K562 (cell line): ENCODE results near the gene CSTPP1. TPM values are rescaled to one million over a fixed set of nuclear protein-coding genes. Genes with fewer than 3 reads are reported as not detected.

Source experiments
- ATAC-seq: fragments of 200-7000 bp; cut with Tn5 transposase; 3 replicates; pipeline ENCODE4 v1.9.1; 2020; ENCODE audit warnings: moderate library complexity
- BruUV-seq: library from RNA; stranded (reverse); fragments of 400-500 nt; replicated peaks from 2 replicates; lab custom pipeline; 2021; lab: Mats Ljungman, UMichigan
- CTCF ChIA-PET: fragments of 300-600 bp; formaldehyde crosslinking; extraction: SDS; loops from one replicate; lab custom pipeline; 2021; ENCODE audit warnings: low intra/inter-chr PET ratio; lab: Yijun Ruan, JAX
- POLR2A ChIA-PET: fragments of 300-600, 350-650 bp; sonication (Branson Sonifier 250); formaldehyde crosslinking; extraction: SDS; loops from one replicate; lab custom pipeline; 2021; ENCODE audit warnings: antibody characterized with exemption, inconsistent platforms; lab: Yijun Ruan, JAX
- DNase-seq, 4 experiments: peaks; one replicate each; pipeline versions ENCODE4 v3.0.0 to v3.0.0-alpha.2; 2011 to 2018; ENCODE audit warnings: low spot score in 3 of 4, mixed read lengths in 3 of 4; ENCODE audit errors: extremely low read depth in 1 of 4
- FAIRE-seq: peaks from 2 replicates; lab custom pipeline; 2011; peaks lifted over from hg19 to GRCh38; lab: Jason Lieb, UNC
- H2AFZ ChIP-seq: 2 replicates; pipeline ENCODE4 v1.6.0; 2011; ENCODE audit warnings: low read depth, low read length, control low read depth, inconsistent platforms
- H3K27ac ChIP-seq: fragments of 200-600 bp; 3 replicates; pipeline ENCODE4 v1.8.0; 2011; ENCODE audit warnings: low read depth, mild to moderate bottlenecking, control low read depth, inconsistent platforms, low read length, moderate library complexity, mixed read lengths; ENCODE audit errors: extremely low read depth
- H3K27me3 ChIP-seq, 2 experiments: fragments of 300-600 bp in 1 of 2; 2 replicates in 1 of 2; 3 replicates in 1 of 2; pipeline versions ENCODE4 v1.6.0 to v1.8.0; 2011; ENCODE audit warnings: inconsistent platforms in 2 of 2, low read length in 2 of 2, mild to moderate bottlenecking in 1 of 2, mixed read lengths in 1 of 2, moderate library complexity in 1 of 2; ENCODE audit not compliant: control insufficient read depth in 2 of 2, insufficient read depth in 2 of 2
- H3K36me3 ChIP-seq: fragments of 300-600 bp; 3 replicates; pipeline ENCODE4 v1.8.0; 2011; ENCODE audit warnings: mild to moderate bottlenecking, low read length, inconsistent platforms; ENCODE audit not compliant: control insufficient read depth, insufficient read depth
- H3K4me1 ChIP-seq, 2 experiments: fragments of 200-600 bp in 1 of 2; replicated peaks in 1 of 2; 2 replicates in 1 of 2; 3 replicates in 1 of 2; pipeline versions ENCODE4 v1.5.1 to v1.8.0; 2011; ENCODE audit warnings: inconsistent platforms in 2 of 2, low read length in 2 of 2, mild to moderate bottlenecking in 1 of 2, mixed read lengths in 1 of 2, moderate library complexity in 1 of 2; ENCODE audit not compliant: control insufficient read depth in 2 of 2, insufficient read depth in 2 of 2
- H3K4me2 ChIP-seq: 2 replicates; pipeline ENCODE4 v1.6.1; 2011; ENCODE audit warnings: low read length, control low read depth, inconsistent platforms, mixed read lengths; ENCODE audit not compliant: insufficient read depth
- H3K4me3 ChIP-seq: fragments of 200-600 bp; sonication (generic), shearing (Covaris generic); 2 replicates; pipeline ENCODE4 v1.5.1; 2016; ENCODE audit warnings: control low read depth, inconsistent platforms
- H3K79me2 ChIP-seq: fragments of 200-600 bp; 3 replicates; pipeline ENCODE4 v1.8.0; 2011; ENCODE audit warnings: low read length, inconsistent platforms; ENCODE audit not compliant: control insufficient read depth, insufficient read depth
- H3K9ac ChIP-seq, 2 experiments: 2 replicates each; pipeline versions ENCODE4 v1.6.0 to v1.6.1; 2011; ENCODE audit warnings: low read depth in 2 of 2, low read length in 2 of 2, control low read depth in 1 of 2, inconsistent platforms in 1 of 2, mild to moderate bottlenecking in 1 of 2, mixed read lengths in 1 of 2; ENCODE audit not compliant: insufficient read depth in 1 of 2
- H3K9me1 ChIP-seq: one replicate; pipeline ENCODE4 v1.6.0; 2011; ENCODE audit warnings: inconsistent platforms, mild to moderate bottlenecking, low read length, moderate library complexity; ENCODE audit not compliant: control insufficient read depth, insufficient read depth
- H3K9me3 ChIP-seq: replicated peaks from 2 replicates; pipeline ENCODE4 v1.5.1; 2011; ENCODE audit warnings: low read depth, low read length, inconsistent platforms; ENCODE audit not compliant: control insufficient read depth, insufficient read depth
- H4K20me1 ChIP-seq: replicated peaks from 2 replicates; pipeline ENCODE4 v1.6.1; 2011; ENCODE audit warnings: low read length, inconsistent platforms, mixed read lengths; ENCODE audit not compliant: control insufficient read depth, insufficient read depth
- HDAC8 ChIP-seq: fragments of 450-650 bp; IDR thresholded peaks from 2 replicates; pipeline ENCODE4 v1.6.1; 2016; ENCODE audit warnings: mild to moderate bottlenecking, missing genetic modification characterization, moderate library complexity, missing compliant biosample characterization
- ZFPM2 ChIP-seq: fragments of 250-450 bp; sonication (Bioruptor Pico); IDR thresholded peaks from 2 replicates; pipeline ENCODE4 v1.5.1; 2022; ENCODE audit warnings: mild to moderate bottlenecking
- ZNF165 ChIP-seq: fragments of 250-450 bp; sonication (Bioruptor Pico); IDR thresholded peaks from 2 replicates; pipeline ENCODE4 v1.4.0; 2020; ENCODE audit warnings: borderline replicate concordance
- ZNF609 ChIP-seq: sonication (generic); formaldehyde crosslinking; IDR thresholded peaks from 2 replicates; pipeline ENCODE4 v1.8.1; 2023; ENCODE audit warnings: missing genetic modification reagents, mild to moderate bottlenecking, borderline replicate concordance
- WGBS: fragments of 100-300 bp; shearing (Covaris generic); methylation state at CpG from one replicate; pipeline ENCODE4 v1.1.6; 2016; ENCODE audit warnings: low coverage, mixed read lengths; ENCODE audit not compliant: insufficient coverage; ENCODE audit errors: missing lambda C conversion rate; 5-methylcytosine and 5-hydroxymethylcytosine counted together
- in situ Hi-C: fragments of 300-500 bp; cut with MboI; formaldehyde crosslinking; loops from 4 replicates; pipeline ENCODE4 v1.15.0; 2018; ENCODE audit warnings: inconsistent platforms, mixed read lengths
- intact Hi-C: fragments of 100-400 bp; cut with micrococcal nuclease; formaldehyde crosslinking; loops from 2 replicates; pipeline ENCODE4 v1.14.2; 2022
- polyA plus RNA-seq, 8 experiments: library from polyadenylated mRNA; depleted of rRNA in 4 of 8; stranded (reverse) in 5 of 8; unstranded in 3 of 8; fragments of >200 nt; fragmentation: Nextera tagmentation in 2 of 8; fragmentation: Illumina TruSeq in 1 of 8; extraction: Ambion mirVana in 2 of 8; extraction: Trizol in 1 of 8; gene quantifications; 2 replicates each; pipeline versions ENCODE4 v1.2.1 to v1.2.3, GENCODE V29; 2011 to 2014; ENCODE audit warnings: inconsistent platforms in 1 of 8, missing spikeins in 1 of 8
- total RNA-seq, 7 experiments: library from RNA; depleted of rRNA in 6 of 7; stranded (reverse); fragments of >200 nt in 6 of 7; fragmentation: Illumina TruSeq in 2 of 7; extraction: Trizol in 2 of 7; gene quantifications; 2 replicates each; pipeline versions ENCODE4 v1.2.1 to v1.2.3, GENCODE V29; 2011 to 2021; ENCODE audit warnings: low replicate concordance in 1 of 7
- TF ChIP-seq, protein P1 (sequence below), 2 experiments: fragments of 450-650 bp; IDR thresholded peaks; 2 replicates each; pipeline ENCODE4 v1.6.1; 2016

The CSTPP1 gene
- total and polyA plus RNA-seq, 9 of the 15 experiments (the other 6 are each of a cell fraction or from before 2014, with no cell fraction given): 6.5 to 17.8 (median 9.2) TPM

DNA sequence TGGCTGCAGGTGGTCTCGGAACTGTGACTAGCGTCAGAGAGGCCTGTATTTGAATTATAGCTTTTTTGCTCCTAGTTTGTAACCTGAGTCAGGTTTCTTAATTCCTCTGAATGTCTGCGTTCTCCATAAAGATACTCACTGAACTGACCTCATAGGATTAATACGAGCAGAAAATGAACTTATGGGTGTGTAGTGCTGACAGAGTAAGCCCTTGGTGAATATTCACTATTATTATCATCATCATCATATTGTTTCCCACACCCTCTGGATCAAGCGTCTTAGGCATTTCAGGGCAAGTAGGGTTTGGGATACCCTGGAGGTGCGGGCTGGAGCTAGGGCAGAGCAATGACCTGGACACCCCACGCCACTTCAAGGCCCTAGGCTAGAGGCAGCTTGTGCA, 211.1 kb downstream of the CSTPP1 start:
- Histone ChIP-seq H3K4me1 (no peaks in the 10 kb centered on the region; a peak in 1 of 5 replicates), H3K9ac (0 out of 4 replicates have a peak overlapping the region, but pooled peaks of 1 of the 2 experiments have one; percentile 33), H3K27ac (no peak overlapping the region), H3K4me3 (no peak overlapping the region), H3K36me3 (no peaks in the 10 kb centered on the region), H4K20me1 (no peaks in the 10 kb centered on the region), H3K9me1 (no peaks in the 10 kb centered on the region), H3K27me3 (no peaks in the 10 kb centered on the region), H2AFZ (no peak overlapping the region), H3K4me2 (no peak overlapping the region), H3K79me2 (no peaks in the 10 kb centered on the region), H3K9me3 (no peaks in the 10 kb centered on the region)
- ATAC-seq (no peak), FAIRE-seq (no peak), DNase-seq (no peak)
- WGBS: 57% methylated on average over 7 of the region's 7 CpGs
- in situ Hi-C loops: no loop called here
- POLR2A ChIA-PET: interaction anchor here (0.5 to 0.6 kb wide), 2 partner anchors 17 to 301 kb away, joined by 3 read pairs; partner anchors contain the start of gene CKAP5
- CTCF ChIA-PET: no interaction called here
- BruUV-seq: no TSS peak
- TF ChIP-seq HDAC8 (tag) (no peak), ZNF165 (CRISPR knock-in tag) (no peak), ZFPM2 (CRISPR knock-in tag) (no peak), ZNF609 (CRISPR knock-in tag) (no peak)
- TF ChIP-seq, protein P1, sequence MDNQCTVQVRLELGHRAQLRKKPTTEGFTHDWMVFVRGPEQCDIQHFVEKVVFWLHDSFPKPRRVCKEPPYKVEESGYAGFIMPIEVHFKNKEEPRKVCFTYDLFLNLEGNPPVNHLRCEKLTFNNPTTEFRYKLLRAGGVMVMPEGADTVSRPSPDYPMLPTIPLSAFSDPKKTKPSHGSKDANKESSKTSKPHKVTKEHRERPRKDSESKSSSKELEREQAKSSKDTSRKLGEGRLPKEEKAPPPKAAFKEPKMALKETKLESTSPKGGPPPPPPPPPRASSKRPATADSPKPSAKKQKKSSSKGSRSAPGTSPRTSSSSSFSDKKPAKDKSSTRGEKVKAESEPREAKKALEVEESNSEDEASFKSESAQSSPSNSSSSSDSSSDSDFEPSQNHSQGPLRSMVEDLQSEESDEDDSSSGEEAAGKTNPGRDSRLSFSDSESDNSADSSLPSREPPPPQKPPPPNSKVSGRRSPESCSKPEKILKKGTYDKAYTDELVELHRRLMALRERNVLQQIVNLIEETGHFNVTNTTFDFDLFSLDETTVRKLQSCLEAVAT (IDR thresholded peaks at IDR 0.05): no peak
- intact Hi-C loops: no loop called here
